ENCODE results near the gene CAMTA1. TPM values are rescaled to one million over a fixed set of nuclear protein-coding genes. Genes with fewer than 3 reads are reported as not detected.

The CAMTA1 gene
- total and polyA plus RNA-seq, 2 donors: 53.3 to 115 TPM

GRCh38 chr1:7541629-7542028 is 756.4 kb downstream of the CAMTA1 start:
- no peak overlapping the region for H3K4me3 ChIP-seq (ENCODE audit: low read depth, low read length)
- H3K36me3 ChIP-seq (ENCODE audit: insufficient read depth): no peaks in the 10 kb centered on the region
- no peak for DNase-seq (ENCODE audit: extremely low spot score)
- no peaks in the 10 kb centered on the region for H3K4me1 ChIP-seq (ENCODE audit: insufficient read depth)
- H3K27ac ChIP-seq (ENCODE audit: low read depth): no peak overlapping the region
- WGBS: 68% methylated on average over 11 of the region's 11 CpGs

- H3K27ac ChIP-seq (ENCODE audit: low read depth): no peak overlapping the region
- no peak overlapping the region for H3K4me3 ChIP-seq (ENCODE audit: low read depth, low read length)
- 56% methylated on average over 3 of the region's 3 CpGs for WGBS
- DNase-seq (ENCODE audit: extremely low spot score): no peak
- no peaks in the 10 kb centered on the region for H3K4me1 ChIP-seq (ENCODE audit: insufficient read depth)
- no peaks in the 10 kb centered on the region for H3K36me3 ChIP-seq (ENCODE audit: insufficient read depth)
These were observed 758.5 kb downstream of the CAMTA1 start for GRCh38 chr1:7543718-7544090.

GRCh38 chr1:7549277-7550161 is 764.3 kb downstream of the CAMTA1 start:
- Histone ChIP-seq H3K36me3 (ENCODE audit: insufficient read depth) (no peaks in the 10 kb centered on the region), H3K4me3 (ENCODE audit: low read depth, low read length) (no peak overlapping the region), H3K27ac (ENCODE audit: low read depth) (no peak overlapping the region), H3K4me1 (ENCODE audit: insufficient read depth) (no peaks in the 10 kb centered on the region)
- DNase-seq (ENCODE audit: extremely low spot score): no peak
- WGBS: 44% methylated on average over 10 of the region's 10 CpGs

GRCh38 chr1:7550261-7550865 is 765.1 kb downstream of the CAMTA1 start:
- no peak overlapping the region for H3K4me3 ChIP-seq (ENCODE audit: low read depth, low read length)
- WGBS: 68% methylated on average over 8 of the region's 8 CpGs
- H3K4me1 ChIP-seq (ENCODE audit: insufficient read depth): no peaks in the 10 kb centered on the region
- DNase-seq (ENCODE audit: extremely low spot score): no peak
- H3K27ac ChIP-seq (ENCODE audit: low read depth): no peak overlapping the region
- no peaks in the 10 kb centered on the region for H3K36me3 ChIP-seq (ENCODE audit: insufficient read depth)

- Histone ChIP-seq H3K4me3 (ENCODE audit: low read depth, low read length) (no peak overlapping the region), H3K4me1 (ENCODE audit: insufficient read depth) (no peaks in the 10 kb centered on the region), H3K27ac (ENCODE audit: low read depth) (no peak overlapping the region), H3K36me3 (ENCODE audit: insufficient read depth) (no peaks in the 10 kb centered on the region)
- DNase-seq (ENCODE audit: extremely low spot score): no peak
- WGBS: 73% methylated on average over 6 of the region's 6 CpGs
These were observed 765.7 kb downstream of the CAMTA1 start for GRCh38 chr1:7550981-7551380.

GRCh38 chr1:7551442-7551841 is 766.2 kb downstream of the CAMTA1 start:
- H3K36me3 ChIP-seq (ENCODE audit: insufficient read depth): no peaks in the 10 kb centered on the region
- no peak overlapping the region for H3K27ac ChIP-seq (ENCODE audit: low read depth)
- DNase-seq (ENCODE audit: extremely low spot score): no peak
- H3K4me1 ChIP-seq (ENCODE audit: insufficient read depth): no peaks in the 10 kb centered on the region
- H3K4me3 ChIP-seq (ENCODE audit: low read depth, low read length): no peak overlapping the region
- 63% methylated on average over 8 of the region's 8 CpGs for WGBS

GRCh38 chr1:7552402-7552801 is 767.1 kb downstream of the CAMTA1 start:
- H3K4me3 ChIP-seq (ENCODE audit: low read depth, low read length): no peak overlapping the region
- no peak for DNase-seq (ENCODE audit: extremely low spot score)
- no peak overlapping the region for H3K27ac ChIP-seq (ENCODE audit: low read depth)
- WGBS: 72% methylated on average over 9 of the region's 9 CpGs
- no peaks in the 10 kb centered on the region for H3K4me1 ChIP-seq (ENCODE audit: insufficient read depth)
- no peaks in the 10 kb centered on the region for H3K36me3 ChIP-seq (ENCODE audit: insufficient read depth)

GRCh38 chr1:7553042-7553690 is 767.9 kb downstream of the CAMTA1 start:
- Histone ChIP-seq H3K4me3 (ENCODE audit: low read depth, low read length) (no peak overlapping the region), H3K27ac (ENCODE audit: low read depth) (no peak overlapping the region), H3K36me3 (ENCODE audit: insufficient read depth) (no peaks in the 10 kb centered on the region), H3K4me1 (ENCODE audit: insufficient read depth) (no peaks in the 10 kb centered on the region)
- WGBS: 80% methylated on average over 3 of the region's 3 CpGs
- no peak for DNase-seq (ENCODE audit: extremely low spot score)

- no peak overlapping the region for H3K4me3 ChIP-seq (ENCODE audit: low read depth, low read length)
- no peaks in the 10 kb centered on the region for H3K4me1 ChIP-seq (ENCODE audit: insufficient read depth)
- WGBS: 69% methylated on average over 8 of the region's 8 CpGs
- H3K27ac ChIP-seq (ENCODE audit: low read depth): no peak overlapping the region
- no peaks in the 10 kb centered on the region for H3K36me3 ChIP-seq (ENCODE audit: insufficient read depth)
- DNase-seq (ENCODE audit: extremely low spot score): no peak
These were observed 769.4 kb downstream of the CAMTA1 start for GRCh38 chr1:7554385-7555235.

- no peak overlapping the region for H3K4me3 ChIP-seq (ENCODE audit: low read depth, low read length)
- H3K4me1 ChIP-seq (ENCODE audit: insufficient read depth): no peaks in the 10 kb centered on the region
- no peak for DNase-seq (ENCODE audit: extremely low spot score)
- 84% methylated on average over 12 of the region's 12 CpGs for WGBS
- H3K36me3 ChIP-seq (ENCODE audit: insufficient read depth): no peaks in the 10 kb centered on the region
- H3K27ac ChIP-seq (ENCODE audit: low read depth): no peak overlapping the region
These were observed 770.3 kb downstream of the CAMTA1 start for GRCh38 chr1:7555391-7556185.

GRCh38 chr1:7557301-7557891 is 772.1 kb downstream of the CAMTA1 start:
- no peaks in the 10 kb centered on the region for H3K36me3 ChIP-seq (ENCODE audit: insufficient read depth)
- H3K4me1 ChIP-seq (ENCODE audit: insufficient read depth): no peaks in the 10 kb centered on the region
- WGBS: 43% methylated on average over 10 of the region's 10 CpGs
- DNase-seq (ENCODE audit: extremely low spot score): no peak
- no peak overlapping the region for H3K27ac ChIP-seq (ENCODE audit: low read depth)
- no peak overlapping the region for H3K4me3 ChIP-seq (ENCODE audit: low read depth, low read length)

GRCh38 chr1:7558041-7558461 is 772.8 kb downstream of the CAMTA1 start:
- Histone ChIP-seq H3K36me3 (ENCODE audit: insufficient read depth) (no peaks in the 10 kb centered on the region), H3K4me3 (ENCODE audit: low read depth, low read length) (no peak overlapping the region), H3K27ac (ENCODE audit: low read depth) (no peak overlapping the region), H3K4me1 (ENCODE audit: insufficient read depth) (no peaks in the 10 kb centered on the region)
- no peak for DNase-seq (ENCODE audit: extremely low spot score)
- WGBS: 53% methylated on average over 16 of the region's 16 CpGs
